ENCODE measurements around the gene HNF4A.

The HNF4A gene

DNA sequence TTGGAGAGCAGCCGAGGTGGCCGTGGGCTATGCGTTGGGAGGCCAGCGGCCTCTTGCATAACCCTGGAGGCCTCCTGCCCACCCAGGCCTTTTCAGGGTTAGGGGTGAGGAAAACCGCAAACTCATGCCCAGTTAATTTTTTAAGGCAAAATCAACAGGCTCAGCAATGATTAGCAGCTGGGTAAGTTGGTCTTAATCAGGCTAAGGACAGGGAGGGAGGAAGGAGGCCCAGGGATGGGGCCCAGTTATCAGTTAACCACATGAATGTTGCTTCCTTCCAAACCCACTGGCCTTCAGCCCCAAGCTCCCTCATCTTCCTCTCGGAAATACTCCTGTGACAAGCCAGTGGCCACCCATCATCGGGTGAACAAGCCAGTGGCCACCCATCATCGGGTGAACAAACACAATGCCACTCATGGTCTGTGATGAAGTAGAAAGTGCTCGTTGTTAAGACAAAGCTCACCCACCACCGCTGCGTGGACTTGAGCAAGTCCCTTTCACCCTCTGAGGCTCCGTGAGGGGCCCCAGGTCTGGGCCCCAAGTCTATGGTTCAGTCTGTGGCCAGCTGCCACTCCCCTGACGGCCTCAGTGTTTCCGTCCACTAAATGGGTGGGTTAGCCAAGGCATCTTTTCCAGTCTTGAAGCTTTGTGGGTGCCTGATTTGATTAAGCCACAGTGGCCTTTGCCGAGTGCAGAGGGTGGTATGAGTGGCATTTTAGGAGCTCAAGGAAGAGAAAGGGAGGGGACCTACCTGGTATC lies 39.4 kb downstream of the HNF4A start:
- H3K27me3 ChIP-seq (ENCODE audit: control insufficient read depth, insufficient read depth, low read length) = no peaks in the 10 kb centered on the region
- H3K4me3 ChIP-seq (ENCODE audit: low read length) = no peak overlapping the region
- peaks cover 52% of the 10 kb centered on the region for H3K4me1 ChIP-seq (ENCODE audit: control insufficient read depth, insufficient read depth, low read length)
- no peaks in the 10 kb centered on the region for H3K36me3 ChIP-seq (ENCODE audit: control insufficient read depth, insufficient read depth, low read length)
- H3K9ac ChIP-seq (ENCODE audit: low read length) = no peak overlapping the region
- H3K9me3 ChIP-seq (ENCODE audit: control insufficient read depth, low read length) = no peaks in the 10 kb centered on the region

DNA sequence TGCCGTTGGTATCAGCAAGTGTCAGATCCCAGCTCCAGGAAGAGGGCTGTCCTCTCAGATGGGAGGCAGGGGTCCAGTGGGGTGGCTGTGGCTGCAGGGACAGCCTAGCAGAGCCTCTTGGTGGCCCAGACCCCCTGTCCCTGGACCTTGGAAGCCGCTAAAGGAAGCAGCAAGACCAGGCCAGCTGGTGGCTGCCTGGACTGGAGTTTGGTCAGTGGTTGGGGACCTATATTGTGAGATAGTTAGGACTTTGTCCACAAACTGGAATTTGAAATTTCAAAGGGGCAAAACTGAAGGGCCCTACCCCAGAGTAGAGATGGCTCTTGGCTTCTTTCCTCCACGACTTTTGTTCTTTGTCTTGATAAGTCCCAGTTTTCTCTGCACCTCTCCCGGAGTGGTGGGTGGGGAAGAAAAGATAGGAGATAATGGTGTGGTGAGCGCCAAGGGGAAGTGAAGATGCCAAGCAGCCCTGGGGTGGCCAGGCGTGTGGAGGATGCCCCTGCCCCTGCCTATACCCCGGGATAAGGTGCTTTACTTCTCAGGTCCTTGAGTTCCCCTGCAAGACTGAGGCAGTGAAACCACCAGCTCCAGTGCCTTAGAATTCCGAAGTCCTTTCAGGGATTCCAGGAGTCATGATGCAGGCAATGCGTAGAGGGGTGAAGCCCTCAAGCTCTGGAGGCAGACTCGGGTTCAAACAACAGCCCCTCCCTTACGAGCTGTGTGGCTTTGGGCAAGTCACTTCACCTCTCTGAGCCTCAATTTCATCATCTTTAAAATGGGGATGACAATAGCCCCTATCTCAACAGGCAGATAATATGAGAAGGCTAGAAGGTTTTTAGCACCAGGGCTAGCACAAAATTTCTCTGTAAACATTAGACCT lies 40.2 kb downstream of the HNF4A start:
- Histone ChIP-seq H3K4me3 (ENCODE audit: low read length) (no peak overlapping the region), H3K27me3 (ENCODE audit: control insufficient read depth, insufficient read depth, low read length) (no peaks in the 10 kb centered on the region), H3K4me1 (ENCODE audit: control insufficient read depth, insufficient read depth, low read length) (peaks cover 59% of the 10 kb centered on the region), H3K9ac (ENCODE audit: low read length) (no peak overlapping the region), H3K9me3 (ENCODE audit: control insufficient read depth, low read length) (no peaks in the 10 kb centered on the region), H3K36me3 (ENCODE audit: control insufficient read depth, insufficient read depth, low read length) (no peaks in the 10 kb centered on the region)

DNA sequence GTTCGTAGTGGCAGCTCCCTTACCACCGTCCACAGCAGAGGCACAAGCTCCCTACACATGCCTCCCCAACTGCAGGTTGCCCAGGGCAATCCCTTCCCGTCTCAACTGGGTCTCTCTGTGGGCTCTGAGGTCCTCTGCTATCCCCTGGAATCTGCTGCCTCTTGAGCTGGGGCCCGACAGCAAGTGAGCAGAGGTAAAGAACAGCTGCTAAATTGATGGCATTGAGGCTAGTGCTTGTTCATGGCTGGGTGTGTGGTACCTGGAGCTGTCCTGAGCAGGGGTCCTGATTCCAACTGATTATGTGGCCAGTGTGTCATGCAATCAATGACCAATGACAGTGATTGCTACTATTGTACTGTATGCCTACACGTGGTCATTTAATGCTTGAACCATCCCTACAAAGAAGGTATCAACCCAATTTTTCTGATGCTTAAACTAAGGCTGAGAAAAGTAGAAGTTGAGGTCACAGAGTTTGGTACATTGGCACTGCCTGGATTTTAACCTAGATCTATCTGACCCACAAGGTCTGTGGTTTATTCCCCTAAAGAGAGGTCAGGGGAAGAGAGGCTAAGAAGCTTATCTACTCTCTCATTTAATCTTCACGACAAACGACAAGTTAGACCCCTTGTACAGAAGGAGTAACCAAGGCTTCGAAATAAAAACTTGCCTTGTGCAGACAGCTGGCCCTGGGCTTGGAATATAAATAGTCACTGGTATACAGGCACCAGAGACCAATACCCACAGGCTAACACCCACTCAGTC lies 41.1 kb downstream of the HNF4A start:
- no peaks in the 10 kb centered on the region for H3K9me3 ChIP-seq (ENCODE audit: control insufficient read depth, low read length)
- H3K36me3 ChIP-seq (ENCODE audit: control insufficient read depth, insufficient read depth, low read length) = no peaks in the 10 kb centered on the region
- no peaks in the 10 kb centered on the region for H3K27me3 ChIP-seq (ENCODE audit: control insufficient read depth, insufficient read depth, low read length)
- no peak overlapping the region for H3K4me3 ChIP-seq (ENCODE audit: low read length)
- peaks cover 68% of the 10 kb centered on the region for H3K4me1 ChIP-seq (ENCODE audit: control insufficient read depth, insufficient read depth, low read length)
- no peak overlapping the region for H3K9ac ChIP-seq (ENCODE audit: low read length)

DNA sequence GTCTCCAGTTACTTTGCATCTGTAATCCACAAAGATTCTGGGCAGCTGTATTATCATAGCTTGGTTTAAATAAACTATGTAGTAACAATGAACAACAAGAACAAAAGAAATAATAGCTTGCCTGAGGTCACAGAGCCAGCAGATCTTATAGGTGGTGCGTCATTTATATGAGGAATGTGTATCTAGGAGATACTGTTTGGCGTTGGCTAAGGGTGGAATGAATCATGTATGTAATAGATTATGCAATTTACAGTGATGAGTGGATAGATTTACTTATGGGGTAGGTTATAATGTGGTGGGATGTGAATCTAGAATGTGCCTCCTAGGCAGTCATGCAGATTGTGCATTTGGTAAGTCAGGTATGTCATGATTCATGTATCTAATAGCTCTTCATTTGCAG lies 42.8 kb downstream of the HNF4A start:
- Histone ChIP-seq H3K36me3 (ENCODE audit: control insufficient read depth, insufficient read depth, low read length) (no peaks in the 10 kb centered on the region), H3K9ac (ENCODE audit: low read length) (no peak overlapping the region), H3K27me3 (ENCODE audit: control insufficient read depth, insufficient read depth, low read length) (no peaks in the 10 kb centered on the region), H3K4me1 (ENCODE audit: control insufficient read depth, insufficient read depth, low read length) (peaks cover 76% of the 10 kb centered on the region), H3K9me3 (ENCODE audit: control insufficient read depth, low read length) (no peaks in the 10 kb centered on the region), H3K4me3 (ENCODE audit: low read length) (no peak overlapping the region)

DNA sequence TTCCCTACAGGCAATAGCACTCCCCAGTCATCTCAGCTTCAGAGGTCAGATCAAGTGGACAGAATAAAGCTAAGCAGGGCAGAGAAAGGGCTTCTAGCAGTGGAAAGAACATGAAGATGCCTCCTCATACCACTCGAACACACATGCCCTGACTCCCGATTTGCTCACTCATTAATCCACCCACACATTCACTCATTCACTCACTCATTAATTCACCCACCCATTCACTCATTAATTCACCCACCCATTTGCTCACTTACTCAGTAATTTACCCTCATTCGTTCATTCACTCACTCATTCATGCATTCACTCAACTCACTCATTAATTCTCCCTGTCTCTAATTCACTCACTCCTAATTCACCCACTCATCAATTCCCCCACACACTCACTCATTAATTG lies 43.9 kb downstream of the HNF4A start:
- Histone ChIP-seq H3K36me3 (ENCODE audit: control insufficient read depth, insufficient read depth, low read length) (no peaks in the 10 kb centered on the region), H3K9me3 (ENCODE audit: control insufficient read depth, low read length) (no peaks in the 10 kb centered on the region), H3K27me3 (ENCODE audit: control insufficient read depth, insufficient read depth, low read length) (no peaks in the 10 kb centered on the region), H3K4me3 (ENCODE audit: low read length) (no peak overlapping the region), H3K4me1 (ENCODE audit: control insufficient read depth, insufficient read depth, low read length) (peaks cover 65% of the 10 kb centered on the region), H3K9ac (ENCODE audit: low read length) (no peak overlapping the region)

DNA sequence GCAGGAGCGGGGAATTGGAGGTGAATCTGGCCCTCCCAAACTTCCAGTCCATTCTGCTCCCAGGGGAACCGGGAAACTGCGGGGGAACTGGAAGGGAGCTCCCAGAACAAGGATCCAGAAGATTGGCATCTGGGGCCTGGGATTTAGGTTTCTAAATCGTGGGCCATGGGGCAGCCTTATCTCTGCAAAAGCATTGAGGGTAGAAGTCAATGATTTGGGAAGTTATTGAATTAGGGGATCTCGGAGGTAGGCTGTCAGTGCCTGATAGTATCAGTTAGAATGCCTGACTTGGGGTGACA lies 45.1 kb downstream of the HNF4A start:
- peaks cover 55% of the 10 kb centered on the region for H3K4me1 ChIP-seq (ENCODE audit: control insufficient read depth, insufficient read depth, low read length)
- no peaks in the 10 kb centered on the region for H3K36me3 ChIP-seq (ENCODE audit: control insufficient read depth, insufficient read depth, low read length)
- no peaks in the 10 kb centered on the region for H3K9me3 ChIP-seq (ENCODE audit: control insufficient read depth, low read length)
- no peak overlapping the region for H3K9ac ChIP-seq (ENCODE audit: low read length)
- H3K27me3 ChIP-seq (ENCODE audit: control insufficient read depth, insufficient read depth, low read length) = no peaks in the 10 kb centered on the region
- H3K4me3 ChIP-seq (ENCODE audit: low read length) = no peak overlapping the region

DNA sequence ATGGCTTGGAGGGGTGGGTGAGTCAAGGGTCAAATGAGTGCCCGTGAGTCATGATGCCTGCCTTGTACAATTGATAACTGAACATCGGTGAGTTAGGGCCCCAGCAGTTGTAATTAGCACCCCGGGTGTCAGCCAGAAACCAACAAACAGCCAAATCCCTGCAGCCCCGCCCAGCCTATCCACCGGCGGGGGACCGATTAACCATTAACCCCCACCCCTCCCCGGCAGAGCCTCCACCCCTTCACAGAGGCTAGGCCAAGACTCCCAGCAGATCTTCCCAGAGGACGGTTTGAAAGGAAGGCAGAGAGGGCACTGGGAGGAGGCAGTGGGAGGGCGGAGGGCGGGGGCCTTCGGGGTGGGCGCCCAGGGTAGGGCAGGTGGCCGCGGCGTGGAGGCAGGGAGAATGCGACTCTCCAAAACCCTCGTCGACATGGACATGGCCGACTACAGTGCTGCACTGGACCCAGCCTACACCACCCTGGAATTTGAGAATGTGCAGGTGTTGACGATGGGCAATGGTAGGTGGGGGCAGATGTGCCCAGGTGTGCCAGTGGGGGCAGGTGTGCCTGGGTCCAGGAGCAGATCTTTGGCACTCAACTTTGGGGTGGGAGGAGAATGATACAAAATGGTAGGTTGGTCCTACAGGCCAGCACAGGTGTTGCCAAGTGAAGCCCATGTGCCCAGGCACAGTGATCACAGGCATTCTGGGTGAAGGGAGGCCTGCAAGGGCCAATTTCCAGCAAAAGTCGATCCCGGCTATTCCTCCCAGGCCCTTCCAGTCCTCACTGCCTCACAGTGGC lies 45.7 kb downstream of the HNF4A start:
- peaks cover 56% of the 10 kb centered on the region for H3K4me1 ChIP-seq (ENCODE audit: control insufficient read depth, insufficient read depth, low read length)
- H3K9me3 ChIP-seq (ENCODE audit: control insufficient read depth, low read length) = no peaks in the 10 kb centered on the region
- no peaks in the 10 kb centered on the region for H3K27me3 ChIP-seq (ENCODE audit: control insufficient read depth, insufficient read depth, low read length)
- H3K4me3 ChIP-seq (ENCODE audit: low read length) = no peak overlapping the region
- H3K9ac ChIP-seq (ENCODE audit: low read length) = no peak overlapping the region
- no peaks in the 10 kb centered on the region for H3K36me3 ChIP-seq (ENCODE audit: control insufficient read depth, insufficient read depth, low read length)

DNA sequence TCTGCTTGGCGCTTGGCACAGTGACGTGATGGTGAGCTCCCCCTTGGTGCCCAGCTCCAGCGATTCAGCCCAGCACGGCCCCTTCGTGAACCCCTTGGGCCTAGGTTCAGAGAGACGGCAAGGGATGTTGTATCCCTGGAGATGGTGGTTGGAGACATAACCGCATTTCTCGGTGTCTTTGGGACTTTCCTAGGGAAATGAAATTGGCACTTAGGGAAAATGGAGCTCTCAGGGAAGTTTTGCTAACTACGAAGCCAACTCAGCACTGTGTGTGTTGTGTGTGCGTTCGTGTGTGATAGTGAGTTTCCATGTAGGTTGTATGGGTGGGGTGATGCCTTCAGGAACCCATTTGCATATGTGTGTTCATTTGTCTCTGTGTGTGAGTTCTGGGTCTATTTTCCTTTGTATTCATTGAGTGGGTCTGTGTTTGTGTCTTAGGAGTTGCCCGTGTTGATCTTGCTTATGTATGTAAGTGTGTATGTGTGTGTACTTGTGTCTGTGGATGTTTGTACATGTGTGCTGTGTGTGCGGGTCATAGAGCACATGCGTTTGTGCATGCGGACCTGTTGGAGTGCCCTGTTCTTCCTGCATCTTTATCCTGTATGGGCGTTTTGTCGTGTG lies 46.4 kb downstream of the HNF4A start:
- Histone ChIP-seq H3K27me3 (ENCODE audit: control insufficient read depth, insufficient read depth, low read length) (no peaks in the 10 kb centered on the region), H3K4me1 (ENCODE audit: control insufficient read depth, insufficient read depth, low read length) (peaks cover 63% of the 10 kb centered on the region)

DNA sequence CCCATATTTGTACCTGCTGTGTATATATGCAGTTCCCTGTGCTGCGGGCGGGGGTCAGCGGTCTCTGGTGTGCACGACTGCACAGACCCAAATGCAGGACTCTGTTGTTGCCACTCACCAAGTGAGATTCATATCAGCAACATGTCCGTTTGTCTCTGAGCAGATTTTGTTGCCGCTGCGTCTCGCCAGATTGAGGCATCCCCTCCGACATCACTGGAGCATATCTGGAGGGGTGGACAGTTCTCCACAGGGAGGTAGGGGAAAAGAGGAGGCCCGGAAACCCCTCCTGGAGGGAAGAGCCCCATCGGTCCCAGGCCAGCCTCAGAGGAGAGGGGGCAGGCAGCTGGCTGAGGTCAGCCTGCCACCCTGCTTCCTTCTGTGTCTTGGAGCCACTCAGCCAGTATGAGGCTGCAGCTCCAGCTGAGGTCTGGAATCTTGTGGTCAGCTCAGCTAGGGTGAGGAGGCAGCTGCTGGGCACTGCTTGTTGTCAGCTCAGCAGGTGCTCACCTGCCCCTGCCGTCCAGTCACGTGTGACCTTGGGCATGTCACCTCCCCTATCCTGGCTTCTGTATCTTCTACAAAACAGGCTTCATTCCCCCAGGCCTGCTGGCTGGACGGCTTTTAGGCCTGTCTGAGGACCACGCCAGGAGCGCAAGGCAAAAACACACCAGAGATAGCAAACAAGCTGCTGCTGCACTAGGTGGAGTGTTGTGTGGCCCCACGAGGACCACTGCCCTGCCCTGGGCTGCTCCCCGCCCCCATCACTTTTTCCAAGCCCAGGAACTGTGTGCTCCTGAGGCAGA lies 47.1 kb downstream of the HNF4A start:
- peaks cover 67% of the 10 kb centered on the region for H3K4me1 ChIP-seq (ENCODE audit: control insufficient read depth, insufficient read depth, low read length)
- H3K9ac ChIP-seq (ENCODE audit: low read length) = no peak overlapping the region
- no peaks in the 10 kb centered on the region for H3K27me3 ChIP-seq (ENCODE audit: control insufficient read depth, insufficient read depth, low read length)
- H3K4me3 ChIP-seq (ENCODE audit: low read length) = no peak overlapping the region
- H3K9me3 ChIP-seq (ENCODE audit: control insufficient read depth, low read length) = no peaks in the 10 kb centered on the region
- H3K36me3 ChIP-seq (ENCODE audit: control insufficient read depth, insufficient read depth, low read length) = no peaks in the 10 kb centered on the region

More for the DNA sequence above, 46.4 kb downstream of the HNF4A start:
- no peak overlapping the region for H3K9ac ChIP-seq (ENCODE audit: low read length)
- H3K9me3 ChIP-seq (ENCODE audit: control insufficient read depth, low read length) = no peaks in the 10 kb centered on the region
- H3K4me3 ChIP-seq (ENCODE audit: low read length) = no peak overlapping the region
- no peaks in the 10 kb centered on the region for H3K36me3 ChIP-seq (ENCODE audit: control insufficient read depth, insufficient read depth, low read length)

DNA sequence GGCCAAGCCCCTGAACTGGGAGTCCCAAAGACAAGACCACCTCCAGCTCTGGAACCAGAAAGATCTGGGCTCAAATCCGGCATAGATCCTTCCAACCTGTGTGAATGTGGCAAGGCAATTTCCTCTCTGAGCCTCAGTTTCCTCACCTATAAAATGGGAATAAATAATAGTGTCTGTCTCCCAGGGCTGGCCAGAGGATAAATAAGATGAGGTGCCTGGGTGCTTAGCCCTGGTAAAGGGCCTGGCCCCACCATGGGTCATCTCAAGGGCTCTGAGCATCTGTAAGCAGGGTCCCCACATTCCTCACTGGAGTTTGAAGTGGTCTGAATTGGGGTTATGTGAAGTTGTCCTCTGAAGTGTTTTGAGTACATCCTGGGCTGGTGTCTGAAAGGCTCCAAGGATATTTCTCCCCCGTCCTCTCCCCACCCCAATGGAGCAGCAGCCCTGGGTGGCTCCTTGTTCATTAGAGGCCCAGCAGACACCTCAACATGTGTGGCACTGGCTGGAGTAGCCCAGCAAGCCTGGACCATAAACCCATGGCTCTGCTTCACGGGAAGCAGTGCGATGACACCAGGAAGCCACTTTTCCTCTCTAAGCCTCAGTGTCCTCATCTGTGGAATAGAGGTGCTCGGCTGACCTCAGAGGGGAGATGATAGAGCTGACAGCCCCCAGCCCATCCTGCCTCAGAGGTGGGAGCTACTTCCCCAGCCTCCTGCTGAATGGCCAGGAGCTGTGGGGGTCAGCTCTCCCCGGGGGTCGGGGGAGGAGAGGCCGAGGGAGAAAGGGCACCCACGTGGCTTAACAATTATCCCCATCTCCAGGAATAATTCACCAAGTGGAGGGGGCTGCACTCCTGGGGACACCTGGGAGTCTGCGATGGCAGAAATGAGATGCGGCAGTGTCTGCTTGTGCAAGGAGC lies 48.0 kb downstream of the HNF4A start:
- H3K9ac ChIP-seq (ENCODE audit: low read length) = no peak overlapping the region

More for the DNA sequence above, 48.0 kb downstream of the HNF4A start:
- peaks cover 67% of the 10 kb centered on the region for H3K4me1 ChIP-seq (ENCODE audit: control insufficient read depth, insufficient read depth, low read length)
- H3K27me3 ChIP-seq (ENCODE audit: control insufficient read depth, insufficient read depth, low read length) = no peaks in the 10 kb centered on the region
- no peaks in the 10 kb centered on the region for H3K9me3 ChIP-seq (ENCODE audit: control insufficient read depth, low read length)
- H3K4me3 ChIP-seq (ENCODE audit: low read length) = no peak overlapping the region
- H3K36me3 ChIP-seq (ENCODE audit: control insufficient read depth, insufficient read depth, low read length) = no peaks in the 10 kb centered on the region
